ENCODE results near the gene NSRP1.
"Not testable (repeated sequence)": the region's sequence is repeated elsewhere in the genome, so short reads cannot be mapped to it uniquely, and the experiment has no call there.

The NSRP1 gene

DNA sequence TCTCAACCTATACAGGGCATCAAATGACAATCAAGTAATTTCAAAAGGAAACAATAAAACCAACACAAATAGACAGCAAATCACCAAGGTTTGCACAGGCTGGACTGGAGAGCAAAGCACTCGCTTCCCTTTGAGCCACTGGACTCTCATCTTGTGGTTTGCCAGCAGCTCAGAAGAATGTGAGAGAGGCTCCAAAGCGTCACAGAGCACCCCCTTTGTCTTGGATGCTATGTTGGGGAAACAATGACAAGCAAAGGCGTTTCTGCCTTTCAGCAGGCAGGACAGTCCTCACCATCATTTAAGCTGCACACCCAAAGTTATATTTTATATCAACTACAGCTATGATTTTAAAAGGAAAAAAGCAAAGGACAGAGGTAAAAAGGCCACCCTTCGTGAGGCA, 105.6 kb downstream of the NSRP1 start:
- no peak for DNase-seq (ENCODE audit: low read depth in 2 of 2)

DNA sequence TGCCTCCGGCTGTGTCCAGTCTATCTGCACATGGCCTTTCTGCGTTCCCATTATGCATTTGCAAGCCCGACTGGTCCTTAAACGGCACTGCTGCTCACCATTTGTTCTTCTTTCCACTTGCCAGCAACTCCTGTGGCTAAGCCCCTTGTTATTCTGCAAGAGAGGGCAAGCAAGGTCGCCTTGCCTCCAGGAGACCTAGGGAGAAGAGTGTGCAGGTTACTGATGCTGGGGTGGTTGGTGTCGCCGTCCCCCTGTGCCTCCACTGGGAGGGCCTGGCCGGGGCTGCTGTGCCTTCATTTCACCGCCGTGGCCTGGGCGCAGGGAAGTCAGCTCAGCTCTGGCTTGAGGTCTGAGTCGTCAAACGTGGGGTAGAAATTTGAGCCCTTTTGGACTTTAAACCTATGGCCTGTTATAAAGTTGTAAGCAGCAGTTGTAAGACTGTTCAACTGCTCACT, 106.1 kb downstream of the NSRP1 start:
- no peak for DNase-seq (ENCODE audit: low read depth in 2 of 2)

DNA sequence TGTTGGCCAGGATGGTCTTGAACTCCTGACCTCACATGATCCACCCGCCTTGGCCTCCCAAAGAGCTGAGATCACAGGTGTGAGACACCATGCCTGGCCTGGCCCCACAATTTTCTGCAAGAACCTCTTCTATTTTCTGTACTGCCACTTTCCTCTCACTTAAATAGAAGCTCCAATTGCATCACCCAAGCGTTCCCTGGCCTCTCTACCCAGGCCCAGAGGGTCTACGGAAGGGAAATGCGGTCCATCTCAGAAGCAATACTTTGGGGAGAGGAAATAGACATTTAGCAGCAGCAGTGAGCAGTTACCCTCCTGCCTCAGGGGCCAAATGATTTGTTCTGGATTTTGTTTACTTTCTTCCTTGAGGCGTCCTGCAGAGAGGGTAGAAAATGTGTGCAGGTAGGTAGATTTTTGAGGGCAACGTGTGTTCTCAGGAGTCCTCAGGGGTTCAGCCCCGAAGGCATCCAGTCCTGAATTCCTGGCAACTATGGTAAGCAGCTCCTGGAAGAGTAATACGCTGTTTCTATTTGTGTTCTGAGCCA, 107.9 kb downstream of the NSRP1 start:
- no peak for DNase-seq (ENCODE audit: low read depth in 2 of 2)

- DNase-seq (ENCODE audit: low read depth in 2 of 2): no peak
Measured at GRCh38 chr17:30225112-30225511, 108.5 kb downstream of the NSRP1 start.

GRCh38 chr17:30225919-30226553, 109.4 kb downstream of the NSRP1 start:
- no peak for DNase-seq (ENCODE audit: low read depth in 2 of 2)

- DNase-seq (ENCODE audit: low read depth in 2 of 2): no peak
Measured at GRCh38 chr17:30226878-30227277, 110.3 kb downstream of the NSRP1 start.

- DNase-seq (ENCODE audit: low read depth in 2 of 2): no peak
Measured at GRCh38 chr17:30228011-30228410, 111.4 kb downstream of the NSRP1 start.

- DNase-seq (ENCODE audit: low read depth in 2 of 2): no peak
Measured at GRCh38 chr17:30229012-30229411, 112.4 kb downstream of the NSRP1 start.

GRCh38 chr17:30230009-30230408, 113.4 kb downstream of the NSRP1 start:
- DNase-seq (ENCODE audit: low read depth in 2 of 2): not testable (repeated sequence)

DNA sequence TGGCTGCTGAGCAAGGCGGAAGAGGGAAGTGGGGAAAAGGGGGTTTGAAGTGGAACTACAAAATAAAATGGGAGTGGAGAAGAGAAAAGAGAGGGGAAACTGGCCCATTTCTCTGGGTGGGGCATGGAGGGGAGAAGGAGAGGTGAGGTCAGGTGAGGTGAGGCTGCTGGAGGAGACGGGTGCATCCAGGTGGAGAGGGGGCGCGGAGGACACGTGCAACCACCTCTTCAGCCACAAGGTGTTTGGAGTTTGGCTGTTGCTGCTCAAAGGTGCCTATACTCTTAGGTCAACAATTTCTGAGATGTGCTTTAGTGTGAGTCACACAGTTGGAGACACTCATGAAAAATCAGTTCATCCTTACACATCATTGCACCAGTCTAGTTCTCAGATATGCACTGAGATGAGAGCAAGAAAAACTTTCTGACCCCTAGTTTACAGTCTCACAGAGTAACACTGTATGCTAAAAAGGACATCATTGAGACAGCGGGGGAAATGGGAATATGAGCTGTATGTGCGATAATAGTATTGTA, 114.0 kb downstream of the NSRP1 start:
- no peak for DNase-seq (ENCODE audit: low read depth in 2 of 2)

DNA sequence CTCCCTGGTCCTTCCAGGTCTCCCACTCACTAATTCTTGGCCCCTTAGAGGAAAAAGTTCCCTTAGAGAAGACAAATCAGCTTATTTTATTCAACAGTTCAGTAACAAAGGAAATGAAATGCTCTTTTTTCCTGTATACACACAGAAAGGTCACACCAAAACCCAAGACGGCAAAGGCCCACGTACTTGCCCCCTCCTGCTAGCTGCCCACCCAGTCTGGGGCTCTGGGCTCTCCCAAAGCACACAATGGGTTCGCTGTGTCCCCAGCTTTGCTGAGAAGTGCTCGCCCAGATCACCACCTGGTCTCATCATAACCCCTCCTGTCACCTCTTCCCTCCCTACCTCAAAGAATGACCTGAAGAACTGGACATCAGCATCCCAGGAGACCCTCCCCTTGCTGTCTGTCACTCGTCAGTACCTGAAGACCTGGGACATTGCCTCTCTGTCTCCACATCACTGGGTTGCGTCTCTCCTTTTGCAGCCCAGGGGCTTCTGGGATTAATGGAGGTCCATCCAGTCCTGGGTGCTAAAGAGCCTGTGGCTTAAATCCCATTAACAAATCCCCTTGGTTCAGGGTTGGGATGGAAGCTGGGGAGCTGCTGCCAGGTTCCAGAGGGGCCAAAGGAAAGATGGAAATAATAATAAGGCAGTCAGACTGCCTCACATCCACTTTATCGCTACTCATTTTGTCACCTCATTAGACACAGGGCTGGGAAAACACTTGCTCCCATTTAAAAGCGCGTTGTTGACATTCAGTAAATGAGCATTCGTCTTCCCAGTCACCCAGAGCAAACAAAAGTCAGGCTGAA, 115.6 kb downstream of the NSRP1 start:
- no peak for DNase-seq (ENCODE audit: low read depth in 2 of 2)

DNA sequence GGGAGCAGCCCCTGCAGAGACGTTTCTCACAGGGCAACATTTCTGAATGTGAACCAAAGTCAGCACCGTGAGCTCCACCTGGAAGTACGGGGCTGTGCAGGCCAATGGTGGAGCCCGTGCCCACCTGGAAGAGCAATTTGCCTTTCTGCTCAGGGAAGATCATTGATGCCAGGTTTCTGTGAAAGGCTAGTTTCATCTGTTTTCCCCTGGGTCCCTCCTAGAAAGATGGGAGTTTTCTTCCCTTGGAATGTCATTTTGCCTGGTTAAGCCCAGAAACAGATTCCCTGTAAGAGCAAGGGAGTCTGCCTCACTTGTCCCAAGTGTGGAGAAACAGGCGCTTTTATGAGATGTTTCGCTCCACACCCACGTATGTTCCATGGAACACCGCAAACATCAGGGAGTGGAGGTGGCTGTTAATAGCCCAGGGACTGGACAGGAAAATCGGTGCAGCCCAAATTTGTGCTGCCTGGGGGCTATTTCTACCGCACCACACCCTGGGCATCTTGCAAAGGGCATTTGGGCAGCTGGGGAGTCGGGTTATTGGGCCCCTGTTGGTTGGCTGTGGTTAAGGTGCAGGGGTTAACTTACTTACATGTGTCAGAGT, 116.3 kb downstream of the NSRP1 start:
- DNase-seq (ENCODE audit: low read depth in 2 of 2): no peak

GRCh38 chr17:30234296-30234695, 117.7 kb downstream of the NSRP1 start:
- DNase-seq (ENCODE audit: low read depth in 2 of 2): no peak

GRCh38 chr17:30234964-30235363, 118.3 kb downstream of the NSRP1 start:
- DNase-seq (ENCODE audit: low read depth in 2 of 2): no peak

DNA sequence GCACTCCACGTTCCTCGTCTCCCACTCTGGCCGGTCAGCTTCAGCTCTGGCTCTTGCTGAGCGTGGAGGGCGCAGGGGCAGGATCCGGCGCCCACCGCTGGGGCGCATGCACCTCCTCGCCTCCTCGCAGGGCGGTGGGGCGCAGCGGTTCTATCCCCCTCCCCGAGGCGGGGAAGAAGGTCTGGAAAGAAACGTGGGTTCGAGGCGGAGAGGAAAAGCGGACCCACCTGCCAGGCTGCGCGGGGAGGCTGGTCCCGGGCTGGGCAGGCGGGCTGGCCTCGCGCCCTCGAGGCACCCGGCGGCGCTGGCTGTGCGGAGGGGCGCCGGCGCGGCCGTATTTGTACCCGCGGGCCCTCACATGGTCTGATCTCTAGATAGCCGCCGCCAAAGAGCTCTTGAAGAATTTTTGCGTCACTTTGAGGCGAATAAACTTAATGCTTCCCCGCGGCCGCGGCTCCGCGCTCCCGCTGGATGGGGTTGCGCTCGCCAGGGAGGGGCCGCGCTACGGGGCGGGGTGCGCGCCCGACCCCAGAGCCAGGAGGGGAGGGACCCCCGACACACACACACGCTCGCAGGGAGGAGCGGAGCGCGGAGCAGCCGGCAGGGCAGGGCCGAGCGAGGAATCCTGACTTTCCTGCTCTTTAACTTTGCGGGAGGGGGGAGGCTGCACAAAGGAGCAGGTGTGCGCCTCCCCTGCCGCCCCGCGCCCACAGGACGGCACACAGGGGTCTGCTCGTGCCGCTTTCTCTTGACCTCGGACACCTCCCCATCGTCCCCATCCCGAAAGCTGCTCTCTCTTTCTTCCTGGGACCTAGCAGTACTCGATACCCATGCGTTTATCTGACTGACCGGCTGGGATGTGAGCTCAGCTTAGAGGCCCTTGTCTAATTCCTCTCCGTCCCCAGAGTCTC, 119.0 kb downstream of the NSRP1 start, which contains the start of gene SLC6A4:
Gene SLC6A4 (minus strand): TSS at position 312 of the 911 bp plus-strand sequence. CDS start 13,739 bp downstream, outside the sequence.
- no peak for DNase-seq (ENCODE audit: low read depth in 2 of 2)
